ENCODE measurements around the gene AMBRA1.

Gene AMBRA1

DNA sequence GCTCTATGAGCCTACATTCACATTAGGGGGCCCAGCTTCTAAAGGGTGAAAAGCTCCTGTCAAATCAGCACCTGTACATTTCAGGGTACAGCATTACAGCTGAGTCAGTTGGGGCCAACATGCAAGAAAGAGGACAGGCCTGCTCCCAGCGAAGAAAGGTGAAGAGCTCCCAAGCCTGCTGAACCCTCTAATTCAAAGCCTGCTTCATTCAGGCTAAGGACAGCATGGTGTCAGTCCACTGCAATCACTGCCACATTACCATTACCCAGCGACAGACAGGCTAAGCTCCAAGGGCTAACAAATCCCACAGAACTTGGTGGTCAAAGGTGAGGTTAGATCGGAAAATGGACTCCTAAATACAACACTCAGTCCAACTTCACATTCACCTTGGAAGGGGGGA is 136.8 kb downstream of the AMBRA1 start:
- Histone ChIP-seq H3K4me1 (ENCODE audit: insufficient read depth, low read length) (peaks cover 24% of the 10 kb centered on the region), H3K36me3 (ENCODE audit: insufficient read depth, low read length) (no peaks in the 10 kb centered on the region), H3K9ac (ENCODE audit: low read depth, low read length) (no peak overlapping the region)

DNA sequence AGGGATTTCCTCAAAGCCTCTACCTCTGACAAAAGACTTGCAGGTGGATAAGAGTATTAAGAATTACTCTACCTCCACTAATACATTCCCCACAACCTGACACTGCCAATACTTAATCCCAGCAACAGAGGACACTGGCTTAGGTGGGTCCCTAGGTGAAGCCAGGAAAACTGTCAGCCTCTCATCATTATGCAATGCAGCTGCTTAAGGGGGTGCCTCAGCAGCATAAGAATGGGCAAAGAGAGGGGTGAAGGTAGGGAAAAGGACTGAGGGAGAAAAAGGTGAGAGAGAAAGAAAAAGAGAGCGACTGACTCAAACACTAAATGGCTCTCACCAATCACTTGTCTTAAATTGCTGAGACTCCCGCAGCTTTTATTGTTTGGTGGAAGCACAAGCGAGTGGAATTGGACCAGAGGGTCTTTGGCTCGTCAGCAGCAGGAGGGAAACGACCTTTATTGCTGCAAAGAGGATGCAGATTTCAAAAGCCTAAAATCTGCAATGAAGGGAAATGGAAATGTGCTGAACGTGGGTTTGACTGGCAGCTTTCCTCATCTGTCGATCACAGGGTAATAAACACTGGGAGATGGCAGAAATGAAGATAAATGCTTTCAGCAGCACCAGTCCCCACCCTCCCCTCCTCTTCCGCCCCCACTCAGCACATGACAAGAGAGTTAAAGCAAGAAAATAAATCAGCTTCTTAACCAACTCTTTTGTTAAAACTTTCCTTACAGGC is 137.4 kb downstream of the AMBRA1 start:
- no peaks in the 10 kb centered on the region for H3K9me3 ChIP-seq (ENCODE audit: control insufficient read depth, insufficient read depth, low read length)
- no peaks in the 10 kb centered on the region for H3K36me3 ChIP-seq (ENCODE audit: insufficient read depth, low read length)
- peaks cover 24% of the 10 kb centered on the region for H3K4me1 ChIP-seq (ENCODE audit: insufficient read depth, low read length)
- no peak overlapping the region for H3K9ac ChIP-seq (ENCODE audit: low read depth, low read length)

More for the DNA sequence above, 136.8 kb downstream of the AMBRA1 start:
- H3K9me3 ChIP-seq (ENCODE audit: control insufficient read depth, insufficient read depth, low read length), result no peaks in the 10 kb centered on the region

DNA sequence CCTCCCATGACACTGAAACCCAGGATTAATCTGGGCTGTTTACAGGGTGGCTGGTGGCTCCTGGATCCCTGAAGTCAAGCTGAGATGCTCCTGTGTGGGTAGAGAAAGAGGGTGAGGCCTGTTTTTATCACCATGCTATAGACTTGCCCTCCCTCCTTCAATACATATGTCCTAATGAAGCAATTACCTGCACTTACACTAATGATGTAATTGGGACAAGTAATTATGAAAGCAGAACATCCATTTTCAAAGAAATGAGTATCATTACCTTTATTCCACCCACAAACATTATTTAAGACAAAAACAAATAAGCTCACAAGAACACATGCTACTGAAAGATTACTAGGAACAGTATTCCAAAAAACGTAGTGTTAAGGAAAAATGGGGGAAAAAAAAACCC is 138.0 kb downstream of the AMBRA1 start:
- peaks cover 24% of the 10 kb centered on the region for H3K4me1 ChIP-seq (ENCODE audit: insufficient read depth, low read length)
- H3K9me3 ChIP-seq (ENCODE audit: control insufficient read depth, insufficient read depth, low read length), result no peaks in the 10 kb centered on the region
- no peaks in the 10 kb centered on the region for H3K36me3 ChIP-seq (ENCODE audit: insufficient read depth, low read length)
- H3K9ac ChIP-seq (ENCODE audit: low read depth, low read length), result no peak overlapping the region

DNA sequence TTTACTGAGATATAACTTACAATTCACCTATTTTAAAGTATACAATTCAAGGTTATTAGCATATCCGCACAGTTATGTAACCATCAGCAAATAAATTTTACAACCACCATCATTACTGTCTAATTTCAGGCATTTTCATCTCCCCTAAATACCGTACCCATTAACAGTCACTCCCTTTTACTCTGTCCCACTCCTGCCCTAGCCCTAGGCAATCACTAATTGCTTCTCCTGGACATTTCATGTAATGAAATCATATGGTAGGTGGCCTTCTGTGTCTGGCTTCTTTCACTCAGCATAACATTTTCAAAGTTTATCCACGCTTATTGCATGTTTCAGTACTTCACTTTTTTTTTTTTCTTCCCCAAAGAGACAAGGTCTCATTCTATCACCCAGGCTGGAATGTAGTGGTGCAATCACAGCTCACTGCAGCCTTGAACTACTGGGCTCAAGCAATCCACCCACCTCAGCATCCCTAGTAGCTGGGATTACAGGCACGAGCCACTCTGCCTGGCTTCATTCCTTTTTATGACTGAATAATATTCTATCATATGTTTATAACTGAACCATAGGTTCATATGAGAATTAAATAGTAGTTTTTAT is 140.8 kb downstream of the AMBRA1 start:
- H3K9me3 ChIP-seq (ENCODE audit: control insufficient read depth, insufficient read depth, low read length), result no peaks in the 10 kb centered on the region
- peaks cover 20% of the 10 kb centered on the region for H3K4me1 ChIP-seq (ENCODE audit: insufficient read depth, low read length)
- no peaks in the 10 kb centered on the region for H3K36me3 ChIP-seq (ENCODE audit: insufficient read depth, low read length)
- H3K9ac ChIP-seq (ENCODE audit: low read depth, low read length), result no peak overlapping the region

DNA sequence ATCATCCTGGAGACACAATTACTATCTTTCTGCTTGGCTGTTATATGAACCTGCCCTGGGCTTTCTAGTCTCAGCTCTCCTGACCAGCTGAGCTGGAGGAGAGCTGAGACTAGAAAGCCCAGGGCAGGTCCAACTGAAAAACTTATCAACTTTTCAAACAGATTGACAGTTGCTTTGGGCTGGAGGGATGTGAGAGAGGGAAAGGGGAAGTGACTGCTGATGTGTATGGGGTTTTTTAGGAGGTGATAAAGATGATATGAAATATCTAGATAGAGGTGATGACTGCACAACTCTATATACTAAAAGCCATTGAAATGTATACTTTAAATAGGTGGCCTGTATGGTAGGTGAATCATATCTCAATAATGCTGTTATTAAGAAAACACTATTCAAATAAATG is 142.1 kb downstream of the AMBRA1 start:
- H3K4me1 ChIP-seq (ENCODE audit: insufficient read depth, low read length), result peaks cover 12% of the 10 kb centered on the region
- no peaks in the 10 kb centered on the region for H3K9me3 ChIP-seq (ENCODE audit: control insufficient read depth, insufficient read depth, low read length)
- H3K36me3 ChIP-seq (ENCODE audit: insufficient read depth, low read length), result no peaks in the 10 kb centered on the region
- H3K9ac ChIP-seq (ENCODE audit: low read depth, low read length), result no peak overlapping the region

DNA sequence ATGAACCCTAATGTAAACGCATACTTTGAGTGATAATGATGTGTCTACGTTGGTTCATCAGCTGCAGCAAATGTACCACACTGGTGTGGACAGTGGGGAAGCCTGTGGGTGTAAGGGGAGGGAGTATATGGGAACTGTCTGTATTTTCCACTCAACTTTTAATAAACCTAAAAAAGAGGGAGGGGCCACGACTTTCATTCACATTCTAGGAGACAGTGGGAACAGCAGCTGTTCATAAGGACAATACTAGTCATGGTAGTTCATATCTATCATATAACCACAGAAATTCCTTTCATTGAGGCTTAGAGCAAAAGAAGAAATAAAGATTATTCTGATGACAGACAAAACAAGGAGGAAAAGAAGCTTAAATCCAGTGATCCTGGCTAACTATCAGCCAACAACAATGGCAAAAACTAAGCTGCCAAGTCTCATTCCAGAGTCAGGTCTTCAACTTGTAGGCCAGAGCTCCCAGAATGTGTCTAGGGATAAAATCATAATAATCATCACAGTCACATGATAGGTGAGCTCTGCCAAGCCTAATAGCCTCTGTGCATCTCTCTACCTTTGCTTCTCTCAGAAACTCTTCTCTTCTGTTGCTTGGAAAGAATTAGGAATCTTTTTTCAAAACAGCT is 142.9 kb downstream of the AMBRA1 start:
- Histone ChIP-seq H3K9ac (ENCODE audit: low read depth, low read length) (no peak overlapping the region), H3K36me3 (ENCODE audit: insufficient read depth, low read length) (no peaks in the 10 kb centered on the region), H3K9me3 (ENCODE audit: control insufficient read depth, insufficient read depth, low read length) (no peaks in the 10 kb centered on the region), H3K4me1 (ENCODE audit: insufficient read depth, low read length) (peaks cover 11% of the 10 kb centered on the region)

DNA sequence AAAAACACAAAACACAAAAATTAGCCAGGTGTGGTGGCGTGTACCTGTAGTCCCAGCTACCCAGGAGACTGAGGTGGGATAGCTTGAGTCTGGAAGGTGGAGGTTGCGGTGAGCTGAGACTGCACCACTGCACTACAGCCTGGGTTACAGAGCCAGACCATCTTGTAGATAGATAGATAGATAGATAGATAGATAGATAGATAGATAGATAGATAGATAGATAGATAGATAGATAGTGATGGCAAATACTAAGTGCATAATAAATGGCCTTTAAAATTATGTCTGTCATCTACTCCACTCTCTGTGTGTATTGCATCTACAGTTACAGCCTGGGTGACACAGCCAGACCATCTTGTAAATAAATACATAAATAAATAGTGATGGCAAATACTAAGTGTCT is 146.3 kb downstream of the AMBRA1 start:
- Histone ChIP-seq H3K36me3 (ENCODE audit: insufficient read depth, low read length) (peaks cover 7% of the 10 kb centered on the region; the same call in 1 of the 2 replicates), H3K9ac (ENCODE audit: low read depth, low read length) (no peak overlapping the region), H3K4me1 (ENCODE audit: insufficient read depth, low read length) (peaks cover 12% of the 10 kb centered on the region), H3K9me3 (ENCODE audit: control insufficient read depth, insufficient read depth, low read length) (no peaks in the 10 kb centered on the region)

DNA sequence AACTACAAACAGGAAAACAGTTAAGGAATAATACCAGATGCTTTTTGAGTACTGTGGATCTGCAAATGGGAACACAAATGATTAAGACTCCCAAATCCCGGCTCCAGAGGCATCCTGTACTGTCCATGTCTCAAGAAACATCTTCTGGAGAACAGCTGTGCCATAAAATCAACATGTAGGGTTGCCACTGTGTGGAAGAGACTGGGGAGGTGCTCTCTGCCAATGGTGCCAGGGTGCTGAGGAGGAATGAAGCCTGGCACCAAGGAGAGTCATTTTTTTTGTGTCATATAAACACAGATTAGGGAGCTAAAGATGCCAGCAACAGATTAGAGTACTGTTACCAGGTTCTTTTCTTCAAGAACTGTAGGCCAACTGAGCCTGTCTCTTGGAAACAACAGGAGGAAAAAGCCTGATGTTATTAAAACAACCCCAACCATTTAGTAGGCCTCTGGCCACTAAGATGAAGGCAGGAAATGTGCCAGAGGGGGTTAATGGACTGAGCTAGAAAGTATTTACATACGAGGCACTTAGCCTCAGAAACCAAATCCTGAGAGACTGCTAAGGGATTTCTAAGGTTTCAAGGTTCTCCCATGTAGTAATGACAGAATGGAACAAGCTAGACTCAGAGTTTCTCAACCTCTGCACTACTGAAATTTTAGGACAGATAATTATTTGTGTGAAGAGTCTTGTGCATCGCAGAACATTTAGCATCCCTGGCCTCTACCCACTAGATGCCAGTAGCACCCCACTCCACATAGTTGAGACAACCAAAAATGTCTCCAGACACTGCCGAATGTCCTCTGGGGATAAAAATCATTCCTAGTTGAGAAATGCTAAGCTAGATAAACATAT is 147.7 kb downstream of the AMBRA1 start:
- Histone ChIP-seq H3K4me1 (ENCODE audit: insufficient read depth, low read length) (peaks cover 12% of the 10 kb centered on the region), H3K36me3 (ENCODE audit: insufficient read depth, low read length) (peaks cover 7% of the 10 kb centered on the region; the same call in 1 of the 2 replicates), H3K9me3 (ENCODE audit: control insufficient read depth, insufficient read depth, low read length) (no peaks in the 10 kb centered on the region), H3K9ac (ENCODE audit: low read depth, low read length) (no peak overlapping the region)

DNA sequence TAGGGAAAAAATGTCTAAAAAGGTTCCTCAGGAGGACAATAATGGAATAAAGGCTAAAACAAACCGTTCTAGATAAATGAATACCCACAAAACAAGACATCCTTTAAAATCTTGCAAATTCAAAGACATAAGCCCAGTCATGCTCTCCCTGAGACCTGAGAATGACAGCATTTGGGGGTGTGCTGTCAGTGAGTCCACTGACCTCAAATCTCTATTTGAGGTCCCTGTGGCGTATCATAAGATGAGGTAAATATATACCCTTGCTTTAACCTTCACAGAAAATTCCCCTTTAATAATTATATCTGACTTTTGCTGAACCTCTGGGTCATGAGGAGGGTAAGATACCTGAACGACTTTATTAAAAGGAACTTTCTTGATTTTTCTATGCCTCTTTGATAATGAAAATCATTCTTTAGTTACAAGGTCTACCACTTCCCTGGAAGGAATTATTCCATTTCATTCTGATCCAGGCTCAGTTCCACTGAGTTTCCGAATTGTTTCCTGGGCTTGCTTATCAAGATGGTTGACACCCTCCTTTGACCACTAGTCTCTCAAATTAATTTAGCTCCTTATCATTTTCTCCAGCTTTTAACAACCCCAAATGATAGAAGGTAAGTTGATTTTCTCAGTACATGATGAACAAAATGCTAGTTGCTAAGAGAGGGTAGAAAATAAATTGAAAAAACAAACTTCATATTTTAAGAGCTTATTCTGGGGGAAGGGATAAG is 148.5 kb downstream of the AMBRA1 start:
- H3K9me3 ChIP-seq (ENCODE audit: control insufficient read depth, insufficient read depth, low read length), result no peaks in the 10 kb centered on the region
- peaks cover 7% of the 10 kb centered on the region; the same call in 1 of the 2 replicates for H3K36me3 ChIP-seq (ENCODE audit: insufficient read depth, low read length)
- H3K9ac ChIP-seq (ENCODE audit: low read depth, low read length), result no peak overlapping the region
- peaks cover 12% of the 10 kb centered on the region for H3K4me1 ChIP-seq (ENCODE audit: insufficient read depth, low read length)

DNA sequence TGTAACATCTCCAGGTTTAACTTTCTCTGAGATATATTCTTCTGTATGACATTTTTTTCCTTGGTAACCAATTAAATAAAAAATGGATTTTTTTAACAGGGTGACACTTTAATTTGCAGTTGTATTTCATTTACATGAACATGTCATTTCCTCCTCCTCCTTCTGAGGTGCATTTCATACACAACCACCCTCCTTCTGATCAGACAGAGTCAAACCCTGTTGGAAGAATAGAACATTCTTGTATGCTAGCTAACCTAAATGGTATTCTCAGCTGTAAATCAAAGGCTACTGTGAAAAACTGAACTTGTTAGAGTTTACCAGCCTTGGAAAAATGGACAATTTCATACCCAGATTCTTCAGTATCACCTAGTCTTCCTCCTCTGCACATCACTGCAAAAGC is 149.5 kb downstream of the AMBRA1 start:
- no peak overlapping the region for H3K9ac ChIP-seq (ENCODE audit: low read depth, low read length)
- H3K9me3 ChIP-seq (ENCODE audit: control insufficient read depth, insufficient read depth, low read length), result no peaks in the 10 kb centered on the region
- peaks cover 7% of the 10 kb centered on the region; the same call in 1 of the 2 replicates for H3K36me3 ChIP-seq (ENCODE audit: insufficient read depth, low read length)
- peaks cover 12% of the 10 kb centered on the region for H3K4me1 ChIP-seq (ENCODE audit: insufficient read depth, low read length)

DNA sequence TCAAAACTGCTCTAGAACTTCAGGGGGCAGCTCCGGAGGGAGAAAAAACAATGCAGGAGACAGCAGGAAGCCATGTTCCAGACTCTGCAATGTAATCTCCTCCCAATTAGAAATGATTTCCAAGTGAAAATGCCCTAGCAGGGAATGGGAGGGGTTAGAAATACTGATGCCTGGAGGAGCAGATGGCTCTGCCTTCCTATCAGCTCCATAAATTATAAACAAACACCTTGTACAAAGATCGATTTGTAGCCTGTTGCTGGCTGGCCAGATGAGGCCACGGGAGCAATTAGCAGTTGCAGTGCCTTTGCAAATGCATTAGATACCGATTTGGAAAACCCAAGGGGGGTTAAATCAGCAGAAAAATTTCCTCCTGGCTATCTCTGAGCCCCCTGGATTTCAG is 155.6 kb downstream of the AMBRA1 start:
- no peak overlapping the region for H3K9ac ChIP-seq (ENCODE audit: low read depth, low read length)
- H3K4me1 ChIP-seq (ENCODE audit: insufficient read depth, low read length), result peaks cover 10% of the 10 kb centered on the region
- no peaks in the 10 kb centered on the region for H3K9me3 ChIP-seq (ENCODE audit: control insufficient read depth, insufficient read depth, low read length)
- H3K36me3 ChIP-seq (ENCODE audit: insufficient read depth, low read length), result peaks cover 5% of the 10 kb centered on the region; the same call in 1 of the 2 replicates

DNA sequence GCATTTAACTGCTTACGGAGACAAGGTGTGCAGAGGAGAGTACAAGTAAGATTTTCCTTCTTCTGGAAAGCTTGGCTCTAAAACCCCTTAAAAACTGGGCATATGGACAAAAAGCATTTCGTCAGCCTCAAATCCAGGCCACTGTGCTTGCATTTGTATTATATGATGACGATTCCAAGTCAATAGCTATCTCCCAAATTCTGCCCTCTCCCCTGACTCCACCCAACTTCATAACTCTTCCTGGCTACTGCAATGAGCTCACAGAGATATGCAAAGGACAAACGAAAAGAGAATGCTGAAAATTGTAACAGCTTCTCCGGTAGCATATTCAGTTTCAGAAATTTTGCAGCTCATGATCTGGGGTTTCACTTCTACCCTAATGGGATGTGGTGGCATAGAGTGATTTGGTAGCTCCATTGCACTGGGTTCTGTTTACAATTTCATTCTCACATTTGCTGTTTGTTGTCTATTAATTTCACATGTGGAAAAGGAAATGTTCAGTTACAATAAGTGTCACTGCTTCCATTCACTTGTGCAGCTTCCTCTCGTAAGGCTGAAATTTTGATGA is 156.6 kb downstream of the AMBRA1 start:
- no peak overlapping the region for H3K9ac ChIP-seq (ENCODE audit: low read depth, low read length)
- no peaks in the 10 kb centered on the region for H3K9me3 ChIP-seq (ENCODE audit: control insufficient read depth, insufficient read depth, low read length)
- no peaks in the 10 kb centered on the region for H3K36me3 ChIP-seq (ENCODE audit: insufficient read depth, low read length)
- H3K4me1 ChIP-seq (ENCODE audit: insufficient read depth, low read length), result peaks cover 10% of the 10 kb centered on the region

DNA sequence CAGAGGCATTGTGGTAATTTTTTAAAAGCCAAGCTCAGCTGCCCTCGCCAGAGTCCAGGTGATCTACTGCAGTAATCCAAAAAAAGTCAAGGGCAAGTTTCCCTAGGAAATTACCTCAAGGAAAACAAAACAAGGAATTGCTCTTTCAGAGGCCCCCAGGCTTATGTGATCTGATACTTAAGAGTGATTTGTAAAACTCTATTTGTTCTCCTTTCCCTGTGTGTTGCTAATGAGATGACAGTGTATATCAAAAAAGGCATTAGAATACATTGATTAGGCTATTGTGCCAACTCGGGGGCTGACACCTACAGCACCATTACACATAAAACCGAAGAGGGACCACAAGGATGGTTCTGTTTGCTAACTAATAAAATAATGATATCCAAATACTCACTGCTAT is 157.7 kb downstream of the AMBRA1 start:
- peaks cover 10% of the 10 kb centered on the region for H3K4me1 ChIP-seq (ENCODE audit: insufficient read depth, low read length)
- no peak overlapping the region for H3K9ac ChIP-seq (ENCODE audit: low read depth, low read length)
- H3K9me3 ChIP-seq (ENCODE audit: control insufficient read depth, insufficient read depth, low read length), result no peaks in the 10 kb centered on the region
- H3K36me3 ChIP-seq (ENCODE audit: insufficient read depth, low read length), result no peaks in the 10 kb centered on the region
